CD4-positive, CD25-positive, alpha-beta regulatory T cell (primary cell): ENCODE measurements around the gene CDH3. TPM values are rescaled to one million over a fixed set of nuclear protein-coding genes. Genes with fewer than 3 reads are reported as not detected.

Source experiments
- ATAC-seq, 2 donors: fragments of 150-1000 bp; cut with Tn5 transposase; one replicate each; pipeline ENCODE4 v1.10.0; 2021; ENCODE audit warnings: low read depth in 2 of 2, moderate number of reproducible peaks in 2 of 2, moderate library complexity in 1 of 2
- DNase-seq, 3 donors: peaks; one replicate each; pipeline versions ENCODE4 v3.0.0 to v3.0.0-alpha.2; 2012 to 2022; ENCODE audit warnings: mixed read lengths in 1 of 3
- H3K27ac ChIP-seq: one replicate; pipeline ENCODE4 v1.7.0; 2013; ENCODE audit warnings: mild to moderate bottlenecking, low read length; ENCODE audit not compliant: insufficient read depth, poor library complexity, severe bottlenecking
- H3K27me3 ChIP-seq: one replicate; pipeline ENCODE4 v1.7.0; 2013; ENCODE audit warnings: low read length; ENCODE audit not compliant: control insufficient read depth, insufficient read depth
- H3K36me3 ChIP-seq: one replicate; pipeline ENCODE4 v1.7.0; 2013; ENCODE audit warnings: mild to moderate bottlenecking, low read length, moderate library complexity; ENCODE audit not compliant: control insufficient read depth, insufficient read depth
- H3K4me1 ChIP-seq: 2 replicates; pipeline ENCODE4 v1.7.0; 2013; ENCODE audit warnings: mild to moderate bottlenecking, low read length; ENCODE audit not compliant: insufficient read depth, control insufficient read depth, poor library complexity, severe bottlenecking
- H3K4me3 ChIP-seq: one replicate; pipeline ENCODE4 v1.7.0; 2013; ENCODE audit warnings: low read depth, mild to moderate bottlenecking, low read length, moderate library complexity
- H3K9me3 ChIP-seq, 2 experiments: 1 replicate in 1 of 2; 2 replicates in 1 of 2; pipeline ENCODE4 v1.7.0; 2013; ENCODE audit warnings: low read length in 2 of 2, mild to moderate bottlenecking in 1 of 2, moderate library complexity in 1 of 2; ENCODE audit not compliant: control insufficient read depth in 2 of 2
- H3K27ac Mint-ChIP-seq, 3 donors: one replicate each; pipeline ENCODE4 v1.8.0; 2020 to 2022; ENCODE audit warnings: mild to moderate bottlenecking in 3 of 3, mixed read lengths in 3 of 3, moderate library complexity in 2 of 3
- H3K27me3 Mint-ChIP-seq: one replicate; pipeline ENCODE4 v1.8.0; 2022; ENCODE audit warnings: mild to moderate bottlenecking, mixed read lengths
- H3K36me3 Mint-ChIP-seq: one replicate; pipeline ENCODE4 v1.8.0; 2020; ENCODE audit warnings: mixed read lengths
- H3K4me1 Mint-ChIP-seq, 4 donors: one replicate each; pipeline ENCODE4 v1.8.0; 2020 to 2022; ENCODE audit warnings: mixed read lengths in 4 of 4, mild to moderate bottlenecking in 1 of 4
- H3K4me3 Mint-ChIP-seq, 4 donors: one replicate each; pipeline ENCODE4 v1.8.0; 2020 to 2022; ENCODE audit warnings: mild to moderate bottlenecking in 4 of 4, mixed read lengths in 4 of 4, moderate library complexity in 3 of 4
- H3K9me3 Mint-ChIP-seq, 7 donors: one replicate each; pipeline ENCODE4 v1.8.0; 2020 to 2022; ENCODE audit warnings: mixed read lengths in 7 of 7, mild to moderate bottlenecking in 3 of 7, moderate library complexity in 2 of 7
- polyA plus RNA-seq, 4 donors: library from polyadenylated mRNA; unstranded; fragments of 300-500 nt; fragmentation: Illumina TruSeq; gene quantifications; one replicate each; pipeline ENCODE4 v1.2.3, GENCODE V29; 2021
- total RNA-seq: library from RNA; stranded (reverse); gene quantifications from one replicate; pipeline ENCODE4 v1.2.3, GENCODE V29; 2022

The CDH3 gene
- total and polyA plus RNA-seq, 5 donors from 2014 or later = 0.03 to 0.38 (median 0.20) TPM; not detected in 1

DNA sequence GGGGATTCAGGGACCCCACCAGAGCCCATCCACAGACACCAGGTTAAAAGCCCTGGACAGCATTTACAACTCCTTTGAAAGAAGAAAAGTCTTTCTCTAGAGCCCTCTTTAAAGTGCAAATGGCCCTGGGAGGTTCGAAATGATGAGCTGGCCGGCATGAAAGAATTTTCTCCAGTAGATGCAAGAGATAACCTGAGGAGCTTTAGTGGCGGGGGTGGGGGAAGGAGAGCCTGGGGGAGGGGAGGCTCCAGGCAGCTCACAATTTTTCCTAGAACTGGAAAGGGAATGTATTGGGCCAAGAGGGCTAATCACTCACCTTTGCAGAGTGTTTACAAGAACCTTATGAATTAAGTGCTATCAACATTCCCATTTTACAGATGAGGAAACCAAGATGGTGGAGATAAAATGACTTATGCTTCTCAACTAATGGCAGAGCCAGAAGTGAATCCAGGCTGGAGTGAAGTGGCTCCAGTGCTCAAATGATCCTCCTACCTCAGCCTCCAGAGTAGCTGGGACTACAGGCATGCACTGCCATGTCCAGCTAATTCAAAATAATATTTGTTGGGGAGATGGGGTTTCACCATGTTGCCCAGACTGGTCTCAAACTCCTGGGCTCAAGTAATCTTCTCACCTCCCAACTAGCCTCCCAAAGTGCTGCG lies 87.8 kb downstream of the CDH3 start:
- Histone ChIP-seq H3K4me3 (no peak overlapping the region), H3K36me3 (no peaks in the 10 kb centered on the region), H3K9me3 (no peaks in the 10 kb centered on the region), H3K4me1 (peaks cover 11% of the 10 kb centered on the region), H3K27ac (no peak overlapping the region), H3K27me3 (no peaks in the 10 kb centered on the region)
- Mint-ChIP-seq H3K4me1 (peaks cover 0 to 8% (median 5%) of the 10 kb centered on the region in 4 donors), H3K4me3 (no peak overlapping the region), H3K9me3 (no peaks in the 10 kb centered on the region), H3K27me3 (peaks cover 58% of the 10 kb centered on the region), H3K36me3 (no peaks in the 10 kb centered on the region), H3K27ac (no peak overlapping the region)
- DNase-seq (no peak), ATAC-seq (no peak)

DNA sequence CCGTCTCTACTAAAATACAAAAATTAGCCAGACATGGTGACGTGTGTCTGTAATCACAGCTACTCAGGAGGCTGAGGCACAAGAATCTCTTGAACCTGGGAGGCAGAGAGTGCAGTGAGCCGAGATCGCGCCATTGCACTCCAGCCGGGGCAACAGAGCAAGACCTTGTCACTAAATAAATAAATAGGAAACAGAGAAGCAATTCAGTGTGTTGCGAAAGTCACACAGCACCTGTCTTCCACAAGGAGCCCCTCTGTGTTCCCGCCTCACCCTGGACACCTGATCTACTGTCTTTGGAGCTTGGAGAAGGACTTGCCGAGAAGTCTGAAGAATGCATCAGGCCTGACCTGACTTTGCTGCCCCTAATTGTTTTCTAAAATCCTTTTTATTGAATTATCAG lies 88.5 kb downstream of the CDH3 start:
- H3K4me3 ChIP-seq = no peak overlapping the region
- Mint-ChIP-seq H3K9me3 (no peaks in the 10 kb centered on the region), H3K4me1 (peaks cover 0 to 9% (median 6%) of the 10 kb centered on the region in 4 donors), H3K4me3 (no peak overlapping the region), H3K27ac (no peak overlapping the region), H3K36me3 (no peaks in the 10 kb centered on the region), H3K27me3 (peaks cover 60% of the 10 kb centered on the region)
- H3K27me3 ChIP-seq = peaks cover 3% of the 10 kb centered on the region
- no peaks in the 10 kb centered on the region for H3K36me3 ChIP-seq
- peaks cover 15% of the 10 kb centered on the region for H3K4me1 ChIP-seq
- DNase-seq (no peak), ATAC-seq (no peak)
- H3K9me3 ChIP-seq = no peaks in the 10 kb centered on the region
- no peak overlapping the region for H3K27ac ChIP-seq

DNA sequence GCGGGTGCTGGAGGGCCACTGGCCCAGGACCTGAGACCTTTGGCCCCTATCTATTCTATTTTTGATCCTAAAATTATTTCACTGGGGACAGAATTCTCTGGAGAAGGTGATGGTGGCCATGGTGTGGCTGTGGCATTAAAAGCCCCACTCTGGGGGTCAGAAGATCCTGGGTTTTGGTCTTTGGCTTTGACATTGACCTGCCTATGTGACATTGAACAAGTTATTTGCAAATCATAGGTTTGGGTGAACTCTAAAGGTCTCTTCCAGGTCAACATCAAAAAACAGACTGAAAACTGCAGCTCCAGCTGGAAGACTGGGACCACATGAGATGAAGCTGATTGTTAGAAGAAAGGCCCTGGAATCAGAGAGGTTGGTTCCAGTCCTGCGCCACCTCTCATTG lies 89.7 kb downstream of the CDH3 start:
- no peak overlapping the region for H3K4me3 ChIP-seq
- Mint-ChIP-seq H3K36me3 (no peaks in the 10 kb centered on the region), H3K27ac (no peak overlapping the region), H3K4me3 (no peak overlapping the region), H3K27me3 (peaks cover 55% of the 10 kb centered on the region), H3K9me3 (no peaks in the 10 kb centered on the region), H3K4me1 (peaks cover 0 to 9% (median 7%) of the 10 kb centered on the region in 4 donors)
- ATAC-seq = no peak
- no peaks in the 10 kb centered on the region for H3K36me3 ChIP-seq
- no peak overlapping the region for H3K27ac ChIP-seq
- peaks cover 15% of the 10 kb centered on the region for H3K4me1 ChIP-seq
- DNase-seq = no peak
- peaks cover 4% of the 10 kb centered on the region for H3K27me3 ChIP-seq
- no peaks in the 10 kb centered on the region for H3K9me3 ChIP-seq

DNA sequence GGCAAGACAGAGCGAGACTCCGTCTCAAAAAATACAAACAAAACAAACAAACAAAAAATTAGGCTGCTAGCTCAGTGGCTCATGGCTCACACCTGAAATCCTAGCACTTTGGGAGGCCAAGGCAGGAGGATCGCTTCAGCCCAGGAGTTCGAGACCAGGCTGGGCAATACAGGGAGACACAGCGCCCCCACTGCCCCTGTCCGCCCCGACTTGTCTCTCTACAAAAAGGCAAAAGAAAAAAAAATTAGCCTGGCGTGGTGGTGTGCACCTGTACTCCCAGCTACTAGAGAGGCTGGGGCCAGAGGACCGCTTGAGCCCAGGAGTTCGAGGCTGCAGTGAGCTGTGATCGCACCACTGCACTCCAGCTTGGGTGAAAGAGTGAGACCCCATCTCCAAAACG lies 91.5 kb downstream of the CDH3 start:
- Histone ChIP-seq H3K27ac (no peak overlapping the region), H3K9me3 (no peaks in the 10 kb centered on the region), H3K4me3 (no peak overlapping the region), H3K36me3 (no peaks in the 10 kb centered on the region), H3K27me3 (peaks cover 4% of the 10 kb centered on the region), H3K4me1 (peaks cover 15% of the 10 kb centered on the region)
- H3K27me3 Mint-ChIP-seq = peaks cover 63% of the 10 kb centered on the region
- H3K4me1 Mint-ChIP-seq = peaks cover 0 to 9% (median 6%) of the 10 kb centered on the region in 4 donors
- no peaks in the 10 kb centered on the region for H3K9me3 Mint-ChIP-seq
- ATAC-seq (no peak), DNase-seq (no peak)
- no peak overlapping the region for H3K27ac Mint-ChIP-seq
- peak overlapping the region in 3 of 4 donors; percentile 65 to 79 (median 78) for H3K4me3 Mint-ChIP-seq
- no peaks in the 10 kb centered on the region for H3K36me3 Mint-ChIP-seq

DNA sequence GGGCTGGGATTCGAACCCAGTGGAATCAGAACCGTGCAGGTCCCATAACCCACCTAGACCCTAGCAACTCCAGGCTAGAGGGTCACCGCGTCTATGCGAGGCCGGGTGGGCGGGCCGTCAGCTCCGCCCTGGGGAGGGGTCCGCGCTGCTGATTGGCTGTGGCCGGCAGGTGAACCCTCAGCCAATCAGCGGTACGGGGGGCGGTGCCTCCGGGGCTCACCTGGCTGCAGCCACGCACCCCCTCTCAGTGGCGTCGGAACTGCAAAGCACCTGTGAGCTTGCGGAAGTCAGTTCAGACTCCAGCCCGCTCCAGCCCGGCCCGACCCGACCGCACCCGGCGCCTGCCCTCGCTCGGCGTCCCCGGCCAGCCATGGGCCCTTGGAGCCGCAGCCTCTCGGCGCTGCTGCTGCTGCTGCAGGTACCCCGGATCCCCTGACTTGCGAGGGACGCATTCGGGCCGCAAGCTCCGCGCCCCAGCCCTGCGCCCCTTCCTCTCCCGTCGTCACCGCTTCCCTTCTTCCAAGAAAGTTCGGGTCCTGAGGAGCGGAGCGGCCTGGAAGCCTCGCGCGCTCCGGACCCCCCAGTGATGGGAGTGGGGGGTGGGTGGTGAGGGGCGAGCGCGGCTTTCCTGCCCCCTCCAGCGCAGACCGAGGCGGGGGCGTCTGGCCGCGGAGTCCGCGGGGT lies 92.1 kb downstream of the CDH3 start, which contains the start of gene CDH1:
Gene CDH1 (plus strand): TSS at position 247 of the 684 bp plus-strand sequence. CDS start 124 bp downstream, at position 371.
- Histone ChIP-seq H3K4me3 (no peak within 1 kb of the TSS), H3K27ac (no peak within 1 kb of the TSS), H3K27me3 (peaks cover 4% of the 10 kb centered on the region), H3K4me1 (peaks cover 15% of the 10 kb centered on the region), H3K9me3 (no peaks in the 10 kb centered on the region), H3K36me3 (no peaks in the 10 kb centered on the region)
- Mint-ChIP-seq H3K4me1 (peaks cover 0 to 9% (median 5%) of the 10 kb centered on the region in 4 donors), H3K27ac (peak within 1 kb of the TSS in 1 of 3 donors; percentile 43), H3K27me3 (peaks cover 62% of the 10 kb centered on the region), H3K4me3 (peak within 1 kb of the TSS in 3 of 4 donors; percentile 68 to 79 (median 78)), H3K36me3 (no peaks in the 10 kb centered on the region), H3K9me3 (no peaks in the 10 kb centered on the region)
- ATAC-seq = peak; percentile 59 to 66
- peak; percentile 3 to 45 (median 27) for DNase-seq

DNA sequence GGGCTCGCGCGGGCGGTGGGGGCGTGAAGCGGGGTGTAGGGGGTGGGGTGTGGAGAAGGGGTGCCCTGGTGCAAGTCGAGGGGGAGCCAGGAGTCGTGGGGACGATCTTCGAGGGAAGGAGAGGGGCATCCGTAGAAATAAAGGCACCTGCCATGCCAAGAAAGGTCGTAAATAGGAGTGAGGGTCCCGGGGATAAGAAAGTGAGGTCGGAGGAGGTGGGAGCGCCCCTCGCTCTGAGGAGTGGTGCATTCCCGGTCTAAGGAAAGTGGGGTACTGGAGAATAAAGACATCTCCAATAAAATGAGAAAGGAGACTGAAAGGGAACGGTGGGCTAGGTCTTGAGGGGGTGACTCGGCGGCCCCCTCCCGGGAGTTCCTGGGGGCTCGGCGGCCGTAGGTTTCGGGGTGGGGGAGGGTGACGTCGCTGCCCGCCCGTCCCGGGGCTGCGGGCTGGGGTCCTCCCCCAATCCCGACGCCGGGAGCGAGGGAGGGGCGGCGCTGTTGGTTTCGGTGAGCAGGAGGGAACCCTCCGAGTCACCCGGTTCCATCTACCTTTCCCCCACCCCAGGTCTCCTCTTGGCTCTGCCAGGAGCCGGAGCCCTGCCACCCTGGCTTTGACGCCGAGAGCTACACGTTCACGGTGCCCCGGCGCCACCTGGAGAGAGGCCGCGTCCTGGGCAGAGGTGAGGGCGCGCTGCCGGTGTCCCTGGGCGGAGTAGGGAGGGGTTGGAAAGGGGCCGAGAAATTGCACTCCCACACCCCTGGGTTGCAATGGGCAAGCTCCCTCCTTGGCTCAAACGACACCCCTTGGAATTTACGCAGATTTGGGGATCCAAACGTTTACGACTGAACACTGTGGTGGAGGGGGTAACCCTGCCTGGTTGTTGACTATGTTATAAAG lies 92.9 kb downstream of the CDH3 start:
- no peaks in the 10 kb centered on the region for H3K36me3 ChIP-seq
- Mint-ChIP-seq H3K4me1 (peaks cover 0 to 9% (median 5%) of the 10 kb centered on the region in 4 donors), H3K27ac (no peak overlapping the region)

DNA sequence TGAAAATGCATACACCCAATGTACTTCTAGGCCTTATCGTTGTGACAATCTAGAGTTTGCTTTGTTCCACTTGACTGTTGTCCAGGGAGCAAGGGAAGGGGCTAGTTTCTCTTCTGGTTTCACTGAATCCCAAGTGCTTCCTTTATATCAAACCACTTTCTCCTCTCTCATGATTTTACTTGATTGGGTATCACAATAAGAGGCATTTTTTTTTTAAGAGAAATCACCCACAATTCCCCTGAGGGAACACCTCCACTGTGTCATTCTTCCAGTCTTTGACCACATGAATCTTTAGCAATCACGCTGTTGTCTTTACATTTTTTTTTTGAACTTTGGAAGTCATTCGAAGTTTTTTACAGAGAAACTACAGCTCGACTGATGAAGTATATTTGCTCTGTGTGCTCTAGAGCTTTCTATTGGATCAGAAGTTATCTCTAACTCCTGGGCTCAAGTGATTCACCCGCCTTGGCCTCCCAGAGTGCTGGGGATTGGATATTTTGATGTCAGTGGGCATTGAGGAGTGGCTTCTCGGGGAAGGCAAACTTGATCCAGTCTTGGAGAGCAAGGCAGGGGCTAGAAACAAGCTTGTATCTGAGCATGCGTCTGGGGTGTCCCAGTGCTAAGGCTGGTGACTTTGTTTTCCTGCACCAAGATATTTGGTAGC lies 95.0 kb downstream of the CDH3 start:
- H3K4me3 ChIP-seq = no peak overlapping the region
- ATAC-seq = no peak
- peaks cover 47% of the 10 kb centered on the region for H3K27me3 Mint-ChIP-seq
- no peak overlapping the region for H3K27ac Mint-ChIP-seq
- peaks cover 0 to 9% (median 5%) of the 10 kb centered on the region in 4 donors for H3K4me1 Mint-ChIP-seq
- H3K9me3 Mint-ChIP-seq = no peaks in the 10 kb centered on the region
- peaks cover 15% of the 10 kb centered on the region for H3K4me1 ChIP-seq
- H3K27ac ChIP-seq = no peak overlapping the region
- no peaks in the 10 kb centered on the region for H3K9me3 ChIP-seq
- H3K36me3 ChIP-seq = no peaks in the 10 kb centered on the region
- peak overlapping the region in 1 of 4 donors; percentile 15 for H3K4me3 Mint-ChIP-seq
- DNase-seq = no peak
- H3K36me3 Mint-ChIP-seq = no peaks in the 10 kb centered on the region
- peaks cover 4% of the 10 kb centered on the region for H3K27me3 ChIP-seq

More for the DNA sequence above, 92.9 kb downstream of the CDH3 start:
- DNase-seq = no peak
- peaks cover 4% of the 10 kb centered on the region for H3K27me3 ChIP-seq
- no peak overlapping the region for H3K4me3 ChIP-seq
- peaks cover 56% of the 10 kb centered on the region for H3K27me3 Mint-ChIP-seq
- no peak overlapping the region for H3K27ac ChIP-seq
- peaks cover 15% of the 10 kb centered on the region for H3K4me1 ChIP-seq
- H3K9me3 ChIP-seq = no peaks in the 10 kb centered on the region
- H3K9me3 Mint-ChIP-seq = no peaks in the 10 kb centered on the region
- peak overlapping the region in 2 of 4 donors; percentile 68 to 76 for H3K4me3 Mint-ChIP-seq
- no peak for ATAC-seq
- no peaks in the 10 kb centered on the region for H3K36me3 Mint-ChIP-seq
